ENCODE measurements around the gene KHDC1L.

GRCh38 chr6:73263570-73263909, 38.2 kb upstream of the KHDC1L start:
- TF ChIP-seq, protein P1, sequence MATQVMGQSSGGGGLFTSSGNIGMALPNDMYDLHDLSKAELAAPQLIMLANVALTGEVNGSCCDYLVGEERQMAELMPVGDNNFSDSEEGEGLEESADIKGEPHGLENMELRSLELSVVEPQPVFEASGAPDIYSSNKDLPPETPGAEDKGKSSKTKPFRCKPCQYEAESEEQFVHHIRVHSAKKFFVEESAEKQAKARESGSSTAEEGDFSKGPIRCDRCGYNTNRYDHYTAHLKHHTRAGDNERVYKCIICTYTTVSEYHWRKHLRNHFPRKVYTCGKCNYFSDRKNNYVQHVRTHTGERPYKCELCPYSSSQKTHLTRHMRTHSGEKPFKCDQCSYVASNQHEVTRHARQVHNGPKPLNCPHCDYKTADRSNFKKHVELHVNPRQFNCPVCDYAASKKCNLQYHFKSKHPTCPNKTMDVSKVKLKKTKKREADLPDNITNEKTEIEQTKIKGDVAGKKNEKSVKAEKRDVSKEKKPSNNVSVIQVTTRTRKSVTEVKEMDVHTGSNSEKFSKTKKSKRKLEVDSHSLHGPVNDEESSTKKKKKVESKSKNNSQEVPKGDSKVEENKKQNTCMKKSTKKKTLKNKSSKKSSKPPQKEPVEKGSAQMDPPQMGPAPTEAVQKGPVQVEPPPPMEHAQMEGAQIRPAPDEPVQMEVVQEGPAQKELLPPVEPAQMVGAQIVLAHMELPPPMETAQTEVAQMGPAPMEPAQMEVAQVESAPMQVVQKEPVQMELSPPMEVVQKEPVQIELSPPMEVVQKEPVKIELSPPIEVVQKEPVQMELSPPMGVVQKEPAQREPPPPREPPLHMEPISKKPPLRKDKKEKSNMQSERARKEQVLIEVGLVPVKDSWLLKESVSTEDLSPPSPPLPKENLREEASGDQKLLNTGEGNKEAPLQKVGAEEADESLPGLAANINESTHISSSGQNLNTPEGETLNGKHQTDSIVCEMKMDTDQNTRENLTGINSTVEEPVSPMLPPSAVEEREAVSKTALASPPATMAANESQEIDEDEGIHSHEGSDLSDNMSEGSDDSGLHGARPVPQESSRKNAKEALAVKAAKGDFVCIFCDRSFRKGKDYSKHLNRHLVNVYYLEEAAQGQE (IDR thresholded peaks at IDR 0.05; ENCODE audit: unreplicated experiment): no peak
- TF ChIP-seq CTCF (conservative IDR thresholded peaks at IDR 0.05; ENCODE audit: low read depth in 2 of 2) (no peak), JUNB (IDR thresholded peaks at IDR 0.05; ENCODE audit: unreplicated experiment) (no peak), EZH2 (IDR thresholded peaks at IDR 0.05; ENCODE audit: low read depth, unreplicated experiment) (no peak)
